GM23338 (cell line): ENCODE results near the gene OR52M1. TPM values are rescaled to one million over a fixed set of nuclear protein-coding genes. Genes with fewer than 3 reads are reported as not detected.

ENCODE experiments used
- ATAC-seq: fragments of 200-7000 bp; cut with Tn5 transposase; 3 replicates; pipeline ENCODE4 v1.9.1; 2020
- DNase-seq: peaks from one replicate; pipeline ENCODE4 v3.0.0-alpha.2; 2015; ENCODE audit warnings: low spot score
- H2AFZ ChIP-seq: fragments of 200-600 bp; sonication (generic); 2 replicates; pipeline ENCODE4 v1.8.0; 2016; ENCODE audit warnings: antibody characterized with exemption, mild to moderate bottlenecking, moderate library complexity
- H3F3A ChIP-seq: fragments of 200-600 bp; sonication (generic); replicated peaks from 2 replicates; pipeline ENCODE4 v1.8.0; 2017; ENCODE audit warnings: antibody characterized with exemption, mixed run types, low read depth
- H3K27ac ChIP-seq: fragments of 200-600 bp; sonication (generic); 2 replicates; pipeline ENCODE4 v1.6.1; 2016; ENCODE audit warnings: low read depth
- H3K27me3 ChIP-seq: fragments of 200-600 bp; sonication (generic); 2 replicates; pipeline ENCODE4 v1.8.0; 2016; ENCODE audit warnings: mild to moderate bottlenecking, mixed run types, moderate library complexity; ENCODE audit not compliant: insufficient read depth
- H3K36me3 ChIP-seq: fragments of 200-600 bp; sonication (generic); 2 replicates; pipeline ENCODE4 v1.8.0; 2016; ENCODE audit warnings: mild to moderate bottlenecking; ENCODE audit not compliant: insufficient read depth
- H3K4me1 ChIP-seq: fragments of 200-600 bp; sonication (generic); 2 replicates; pipeline ENCODE4 v1.8.0; 2016; ENCODE audit warnings: mild to moderate bottlenecking, moderate library complexity; ENCODE audit not compliant: insufficient read depth
- H3K4me2 ChIP-seq: fragments of 200-600 bp; sonication (generic); 2 replicates; pipeline ENCODE4 v1.7.1; 2017; ENCODE audit warnings: mixed run types
- H3K4me3 ChIP-seq: fragments of 200-600 bp; sonication (generic); 2 replicates; pipeline ENCODE4 v1.6.1; 2016; ENCODE audit warnings: mixed run types
- H3K79me2 ChIP-seq: fragments of 200-600 bp; sonication (generic); replicated peaks from 2 replicates; pipeline ENCODE4 v1.8.0; 2017; ENCODE audit warnings: mild to moderate bottlenecking; ENCODE audit not compliant: insufficient read depth
- H3K9me2 ChIP-seq: fragments of 200-600 bp; sonication (generic); 2 replicates; pipeline ENCODE4 v1.8.0; 2017; ENCODE audit not compliant: insufficient read depth
- H4K20me1 ChIP-seq: fragments of 200-600 bp; sonication (generic); replicated peaks from 2 replicates; pipeline ENCODE4 v1.8.0; 2017; ENCODE audit warnings: mild to moderate bottlenecking; ENCODE audit not compliant: insufficient read depth
- H3K27ac Mint-ChIP-seq: 2 replicates; pipeline ENCODE4 v1.8.0; 2020; ENCODE audit warnings: inconsistent platforms, mild to moderate bottlenecking, moderate library complexity, mixed read lengths
- H3K27me3 Mint-ChIP-seq: 3 replicates; pipeline ENCODE4 v1.8.0; 2022; ENCODE audit warnings: low read depth, mild to moderate bottlenecking, moderate library complexity, mixed read lengths, inconsistent platforms; ENCODE audit not compliant: insufficient read depth, poor library complexity
- H3K36me3 Mint-ChIP-seq: 3 replicates; pipeline ENCODE4 v1.8.0; 2021; ENCODE audit warnings: low read depth, mild to moderate bottlenecking, inconsistent platforms, moderate library complexity, mixed read lengths
- H3K4me1 Mint-ChIP-seq: 3 replicates; pipeline ENCODE4 v1.8.0; 2020; ENCODE audit warnings: mild to moderate bottlenecking, inconsistent platforms, mixed read lengths
- H3K4me3 Mint-ChIP-seq: 3 replicates; pipeline ENCODE4 v1.8.0; 2021; ENCODE audit warnings: moderate library complexity, mild to moderate bottlenecking, inconsistent platforms, mixed read lengths
- H3K9me3 Mint-ChIP-seq: 3 replicates; pipeline ENCODE4 v1.8.0; 2020; ENCODE audit warnings: moderate library complexity, mild to moderate bottlenecking, inconsistent platforms, mixed read lengths
- EZH2 ChIP-seq: fragments of 200-600 bp; sonication (generic); IDR thresholded peaks from one replicate; pipeline ENCODE4 v1.8.0; 2017; ENCODE audit warnings: antibody characterized with exemption, mild to moderate bottlenecking, low read depth; ENCODE audit not compliant: unreplicated experiment
- EZH2phosphoT487 ChIP-seq: fragments of 200-600 bp; sonication (generic); IDR thresholded peaks from one replicate; pipeline ENCODE4 v1.8.1; 2018; ENCODE audit warnings: antibody characterized with exemption; ENCODE audit not compliant: unreplicated experiment
- JUNB ChIP-seq: IDR thresholded peaks from one replicate; pipeline ENCODE4 v1.6.1; 2016; ENCODE audit warnings: antibody characterized with exemption; ENCODE audit not compliant: unreplicated experiment
- NANOG ChIP-seq: IDR thresholded peaks from 2 replicates; pipeline ENCODE4 v1.6.1; 2016; ENCODE audit warnings: antibody characterized with exemption, borderline replicate concordance
- POLR2AphosphoS5 ChIP-seq: IDR thresholded peaks from 2 replicates; pipeline ENCODE4 v1.6.1; 2016; ENCODE audit warnings: antibody characterized with exemption, low read depth
- STAT1 ChIP-seq: IDR thresholded peaks from one replicate; pipeline ENCODE4 v1.6.1; 2016; ENCODE audit warnings: antibody characterized with exemption; ENCODE audit not compliant: unreplicated experiment
- ZNF114 ChIP-seq: fragments of 250-450 bp; sonication (Bioruptor Pico); IDR thresholded peaks from 2 replicates; pipeline ENCODE4 v1.5.0; 2020; ENCODE audit warnings: mild to moderate bottlenecking, moderate library complexity
- ZNF331 ChIP-seq: fragments of 250-450 bp; sonication (Bioruptor Pico); IDR thresholded peaks from 2 replicates; pipeline ENCODE4 v1.5.0; 2020; ENCODE audit warnings: low read depth, mild to moderate bottlenecking, moderate library complexity
- polyA plus RNA-seq: library from polyadenylated mRNA; unstranded; fragments of >200 nt; fragmentation: Nextera tagmentation; extraction: Ambion mirVana; gene quantifications from 2 replicates; pipeline ENCODE4 v1.2.1, GENCODE V29; 2016
- total RNA-seq: library from RNA; depleted of rRNA; stranded (reverse); fragments of >200 nt; shearing (Covaris generic); gene quantifications from 2 replicates; pipeline ENCODE4 v1.2.3, GENCODE V29; 2014
- TF ChIP-seq, protein P1 (sequence below): fragments of 250-450 bp; sonication (Bioruptor Pico); IDR thresholded peaks from 2 replicates; pipeline ENCODE4 v1.5.0; 2020; ENCODE audit warnings: mild to moderate bottlenecking, moderate library complexity

Gene OR52M1
- total and polyA plus RNA-seq, 2 experiments from 2014 or later, result not detected

DNA sequence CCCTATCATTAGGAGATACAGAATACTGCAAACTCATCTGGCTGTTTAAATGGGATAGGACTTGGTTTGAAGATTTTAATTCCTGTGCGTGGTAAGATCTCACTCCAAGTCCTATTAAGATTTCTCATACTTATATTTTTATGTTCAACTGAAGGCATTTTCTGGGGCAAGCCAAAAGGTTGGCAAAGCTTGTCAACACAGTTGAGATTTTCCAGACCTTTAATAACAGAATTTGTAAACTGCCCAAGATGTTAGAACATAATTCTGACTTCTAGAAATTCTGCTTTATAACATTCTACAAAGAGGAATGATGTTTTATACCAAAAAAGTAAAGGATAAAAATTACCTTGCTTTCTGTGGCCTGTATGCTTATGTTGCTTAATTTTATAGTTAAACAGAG lies 30.8 kb upstream of the OR52M1 start:
- Mint-ChIP-seq H3K36me3 (no peaks in the 10 kb centered on the region), H3K4me1 (no peaks in the 10 kb centered on the region), H3K9me3 (no peaks in the 10 kb centered on the region), H3K27ac (no peak overlapping the region), H3K27me3 (peaks cover 2% of the 10 kb centered on the region), H3K4me3 (no peak overlapping the region)
- DNase-seq (no peak), ATAC-seq (no peak)
- Histone ChIP-seq H3F3A (no peaks in the 10 kb centered on the region), H2AFZ (no peak overlapping the region), H3K4me3 (no peak overlapping the region), H3K9me2 (no peaks in the 10 kb centered on the region), H4K20me1 (no peaks in the 10 kb centered on the region), H3K27ac (no peak overlapping the region), H3K79me2 (no peaks in the 10 kb centered on the region), H3K27me3 (no peaks in the 10 kb centered on the region), H3K36me3 (no peaks in the 10 kb centered on the region), H3K4me2 (no peak overlapping the region), H3K4me1 (no peaks in the 10 kb centered on the region)
- TF ChIP-seq STAT1 (no peak), EZH2 (no peak), EZH2phosphoT487 (no peak), ZNF331 (CRISPR knock-in tag) (no peak)
- TF ChIP-seq, protein P1, sequence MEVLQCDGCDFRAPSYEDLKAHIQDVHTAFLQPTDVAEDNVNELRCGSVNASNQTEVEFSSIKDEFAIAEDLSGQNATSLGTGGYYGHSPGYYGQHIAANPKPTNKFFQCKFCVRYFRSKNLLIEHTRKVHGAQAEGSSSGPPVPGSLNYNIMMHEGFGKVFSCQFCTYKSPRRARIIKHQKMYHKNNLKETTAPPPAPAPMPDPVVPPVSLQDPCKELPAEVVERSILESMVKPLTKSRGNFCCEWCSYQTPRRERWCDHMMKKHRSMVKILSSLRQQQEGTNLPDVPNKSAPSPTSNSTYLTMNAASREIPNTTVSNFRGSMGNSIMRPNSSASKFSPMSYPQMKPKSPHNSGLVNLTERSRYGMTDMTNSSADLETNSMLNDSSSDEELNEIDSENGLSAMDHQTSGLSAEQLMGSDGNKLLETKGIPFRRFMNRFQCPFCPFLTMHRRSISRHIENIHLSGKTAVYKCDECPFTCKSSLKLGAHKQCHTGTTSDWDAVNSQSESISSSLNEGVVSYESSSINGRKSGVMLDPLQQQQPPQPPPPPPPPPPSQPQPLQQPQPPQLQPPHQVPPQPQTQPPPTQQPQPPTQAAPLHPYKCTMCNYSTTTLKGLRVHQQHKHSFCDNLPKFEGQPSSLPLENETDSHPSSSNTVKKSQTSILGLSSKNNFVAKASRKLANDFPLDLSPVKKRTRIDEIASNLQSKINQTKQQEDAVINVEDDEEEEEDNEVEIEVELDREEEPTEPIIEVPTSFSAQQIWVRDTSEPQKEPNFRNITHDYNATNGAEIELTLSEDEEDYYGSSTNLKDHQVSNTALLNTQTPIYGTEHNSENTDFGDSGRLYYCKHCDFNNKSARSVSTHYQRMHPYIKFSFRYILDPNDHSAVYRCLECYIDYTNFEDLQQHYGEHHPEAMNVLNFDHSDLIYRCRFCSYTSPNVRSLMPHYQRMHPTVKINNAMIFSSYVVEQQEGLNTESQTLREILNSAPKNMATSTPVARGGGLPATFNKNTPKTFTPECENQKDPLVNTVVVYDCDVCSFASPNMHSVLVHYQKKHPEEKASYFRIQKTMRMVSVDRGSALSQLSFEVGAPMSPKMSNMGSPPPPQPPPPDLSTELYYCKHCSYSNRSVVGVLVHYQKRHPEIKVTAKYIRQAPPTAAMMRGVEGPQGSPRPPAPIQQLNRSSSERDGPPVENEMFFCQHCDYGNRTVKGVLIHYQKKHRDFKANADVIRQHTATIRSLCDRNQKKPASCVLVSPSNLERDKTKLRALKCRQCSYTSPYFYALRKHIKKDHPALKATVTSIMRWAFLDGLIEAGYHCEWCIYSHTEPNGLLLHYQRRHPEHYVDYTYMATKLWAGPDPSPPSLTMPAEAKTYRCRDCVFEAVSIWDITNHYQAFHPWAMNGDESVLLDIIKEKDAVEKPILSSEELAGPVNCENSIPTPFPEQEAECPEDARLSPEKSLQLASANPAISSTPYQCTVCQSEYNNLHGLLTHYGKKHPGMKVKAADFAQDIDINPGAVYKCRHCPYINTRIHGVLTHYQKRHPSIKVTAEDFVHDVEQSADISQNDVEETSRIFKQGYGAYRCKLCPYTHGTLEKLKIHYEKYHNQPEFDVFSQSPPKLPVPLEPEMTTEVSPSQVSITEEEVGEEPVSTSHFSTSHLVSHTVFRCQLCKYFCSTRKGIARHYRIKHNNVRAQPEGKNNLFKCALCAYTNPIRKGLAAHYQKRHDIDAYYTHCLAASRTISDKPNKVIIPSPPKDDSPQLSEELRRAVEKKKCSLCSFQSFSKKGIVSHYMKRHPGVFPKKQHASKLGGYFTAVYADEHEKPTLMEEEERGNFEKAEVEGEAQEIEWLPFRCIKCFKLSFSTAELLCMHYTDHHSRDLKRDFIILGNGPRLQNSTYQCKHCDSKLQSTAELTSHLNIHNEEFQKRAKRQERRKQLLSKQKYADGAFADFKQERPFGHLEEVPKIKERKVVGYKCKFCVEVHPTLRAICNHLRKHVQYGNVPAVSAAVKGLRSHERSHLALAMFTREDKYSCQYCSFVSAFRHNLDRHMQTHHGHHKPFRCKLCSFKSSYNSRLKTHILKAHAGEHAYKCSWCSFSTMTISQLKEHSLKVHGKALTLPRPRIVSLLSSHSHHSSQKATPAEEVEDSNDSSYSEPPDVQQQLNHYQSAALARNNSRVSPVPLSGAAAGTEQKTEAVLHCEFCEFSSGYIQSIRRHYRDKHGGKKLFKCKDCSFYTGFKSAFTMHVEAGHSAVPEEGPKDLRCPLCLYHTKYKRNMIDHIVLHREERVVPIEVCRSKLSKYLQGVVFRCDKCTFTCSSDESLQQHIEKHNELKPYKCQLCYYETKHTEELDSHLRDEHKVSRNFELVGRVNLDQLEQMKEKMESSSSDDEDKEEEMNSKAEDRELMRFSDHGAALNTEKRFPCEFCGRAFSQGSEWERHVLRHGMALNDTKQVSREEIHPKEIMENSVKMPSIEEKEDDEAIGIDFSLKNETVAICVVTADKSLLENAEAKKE, result no peak

DNA sequence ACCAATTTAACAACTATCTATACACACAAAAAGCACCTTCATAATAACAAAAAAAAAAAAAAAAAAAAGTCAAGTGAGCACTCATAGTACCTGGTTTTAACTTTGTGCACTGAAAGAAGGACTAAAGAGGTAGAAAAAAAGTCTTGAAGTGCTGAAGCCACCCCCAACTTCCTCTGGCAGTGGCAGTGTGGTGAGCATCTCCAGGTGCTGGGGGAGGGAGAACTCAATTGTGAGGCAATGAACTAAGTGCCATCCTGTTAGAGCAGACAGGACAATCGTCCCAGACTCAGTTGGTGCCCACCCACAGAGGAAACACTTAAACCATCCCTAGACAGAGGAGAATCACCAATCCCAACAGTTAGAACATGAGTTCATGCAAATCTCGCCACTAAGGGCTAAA lies 22.7 kb upstream of the OR52M1 start:
- Mint-ChIP-seq H3K9me3 (no peaks in the 10 kb centered on the region), H3K27me3 (no peaks in the 10 kb centered on the region), H3K36me3 (no peaks in the 10 kb centered on the region), H3K27ac (no peak overlapping the region), H3K4me1 (peaks cover 5% of the 10 kb centered on the region; the same call in 1 of the 3 replicates), H3K4me3 (no peak overlapping the region)
- H3F3A ChIP-seq, result no peaks in the 10 kb centered on the region
- DNase-seq (no peak), ATAC-seq (no peak)
- no peaks in the 10 kb centered on the region; the same call in 1 of the 2 replicates for H4K20me1 ChIP-seq
- no peaks in the 10 kb centered on the region for H3K36me3 ChIP-seq
- H3K9me2 ChIP-seq, result peaks cover 2% of the 10 kb centered on the region; the same call in 1 of the 2 replicates
- H3K4me1 ChIP-seq, result no peaks in the 10 kb centered on the region
- no peak overlapping the region for H3K4me2 ChIP-seq
- no peak overlapping the region for H3K4me3 ChIP-seq
- TF ChIP-seq JUNB, result no peak
- no peak for TF ChIP-seq POLR2AphosphoS5
- TF ChIP-seq NANOG, result no peak
- TF ChIP-seq ZNF114 (CRISPR knock-in tag), result no peak
- no peaks in the 10 kb centered on the region for H3K79me2 ChIP-seq
- no peak overlapping the region for H3K27ac ChIP-seq
- no peak overlapping the region for H2AFZ ChIP-seq
- no peaks in the 10 kb centered on the region for H3K27me3 ChIP-seq
